ENCODE data around the gene PRSS16.

DNA sequence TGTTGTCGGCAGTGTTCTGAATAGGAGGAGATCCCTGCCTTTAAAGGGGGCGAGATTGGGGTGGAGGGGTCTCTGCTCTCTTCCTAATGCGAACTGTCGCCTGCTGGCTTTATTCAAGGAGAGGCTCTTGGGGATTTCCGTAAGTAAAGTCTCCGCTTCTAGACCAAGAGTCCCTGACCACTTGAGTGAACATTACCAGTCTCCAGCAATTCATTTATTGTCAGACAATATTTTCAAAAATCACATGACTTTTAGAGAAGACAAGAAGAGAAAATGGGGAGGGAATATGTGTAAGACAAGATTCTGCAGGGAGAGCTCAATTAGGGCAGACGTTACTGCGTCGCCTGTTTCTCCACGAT, 43.3 kb downstream of the PRSS16 start:
- TF ChIP-seq, protein P1, sequence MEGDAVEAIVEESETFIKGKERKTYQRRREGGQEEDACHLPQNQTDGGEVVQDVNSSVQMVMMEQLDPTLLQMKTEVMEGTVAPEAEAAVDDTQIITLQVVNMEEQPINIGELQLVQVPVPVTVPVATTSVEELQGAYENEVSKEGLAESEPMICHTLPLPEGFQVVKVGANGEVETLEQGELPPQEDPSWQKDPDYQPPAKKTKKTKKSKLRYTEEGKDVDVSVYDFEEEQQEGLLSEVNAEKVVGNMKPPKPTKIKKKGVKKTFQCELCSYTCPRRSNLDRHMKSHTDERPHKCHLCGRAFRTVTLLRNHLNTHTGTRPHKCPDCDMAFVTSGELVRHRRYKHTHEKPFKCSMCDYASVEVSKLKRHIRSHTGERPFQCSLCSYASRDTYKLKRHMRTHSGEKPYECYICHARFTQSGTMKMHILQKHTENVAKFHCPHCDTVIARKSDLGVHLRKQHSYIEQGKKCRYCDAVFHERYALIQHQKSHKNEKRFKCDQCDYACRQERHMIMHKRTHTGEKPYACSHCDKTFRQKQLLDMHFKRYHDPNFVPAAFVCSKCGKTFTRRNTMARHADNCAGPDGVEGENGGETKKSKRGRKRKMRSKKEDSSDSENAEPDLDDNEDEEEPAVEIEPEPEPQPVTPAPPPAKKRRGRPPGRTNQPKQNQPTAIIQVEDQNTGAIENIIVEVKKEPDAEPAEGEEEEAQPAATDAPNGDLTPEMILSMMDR (IDR thresholded peaks at IDR 0.05; ENCODE audit: extremely low read depth in 1 of 2, insufficient read depth in 1 of 2, low read depth in 1 of 2, low read length in 2 of 2), result no peak
- TF ChIP-seq POLR2AphosphoS5 (IDR thresholded peaks at IDR 0.05; ENCODE audit: insufficient read depth, low read depth, low read length) (no peak), POLR2A (IDR thresholded peaks at IDR 0.05; ENCODE audit: low read depth, low read length) (no peak), JUN (IDR thresholded peaks at IDR 0.05; ENCODE audit: borderline replicate concordance, insufficient read depth, insufficient read length, low read depth) (no peak)
- TF ChIP-seq, protein P2, sequence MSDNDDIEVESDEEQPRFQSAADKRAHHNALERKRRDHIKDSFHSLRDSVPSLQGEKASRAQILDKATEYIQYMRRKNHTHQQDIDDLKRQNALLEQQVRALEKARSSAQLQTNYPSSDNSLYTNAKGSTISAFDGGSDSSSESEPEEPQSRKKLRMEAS (IDR thresholded peaks at IDR 0.05; ENCODE audit: insufficient read depth, insufficient read length), result no peak

Data from endothelial cell of umbilical vein (primary cell).